Smooth muscle cell of the umbilical artery (primary cell): Measurements from ENCODE around the gene WDR87. TPM values are rescaled to one million over a fixed set of nuclear protein-coding genes. Genes with fewer than 3 reads are reported as not detected.

Source experiments
- total RNA-seq: library from RNA; depleted of rRNA; stranded (reverse); fragments of >200 nt; gene quantifications from 2 replicates; pipeline ENCODE4 v1.2.3, GENCODE V29; 2014

Gene WDR87
- not detected in 2 replicates for total RNA-seq

GRCh38 chr19:37905946-37906868 is at the start of gene WDR87:
WDR87 (minus strand) TSS chr19:37906594; CDS start chr19:37898239, 8,355 bp downstream.

DNA sequence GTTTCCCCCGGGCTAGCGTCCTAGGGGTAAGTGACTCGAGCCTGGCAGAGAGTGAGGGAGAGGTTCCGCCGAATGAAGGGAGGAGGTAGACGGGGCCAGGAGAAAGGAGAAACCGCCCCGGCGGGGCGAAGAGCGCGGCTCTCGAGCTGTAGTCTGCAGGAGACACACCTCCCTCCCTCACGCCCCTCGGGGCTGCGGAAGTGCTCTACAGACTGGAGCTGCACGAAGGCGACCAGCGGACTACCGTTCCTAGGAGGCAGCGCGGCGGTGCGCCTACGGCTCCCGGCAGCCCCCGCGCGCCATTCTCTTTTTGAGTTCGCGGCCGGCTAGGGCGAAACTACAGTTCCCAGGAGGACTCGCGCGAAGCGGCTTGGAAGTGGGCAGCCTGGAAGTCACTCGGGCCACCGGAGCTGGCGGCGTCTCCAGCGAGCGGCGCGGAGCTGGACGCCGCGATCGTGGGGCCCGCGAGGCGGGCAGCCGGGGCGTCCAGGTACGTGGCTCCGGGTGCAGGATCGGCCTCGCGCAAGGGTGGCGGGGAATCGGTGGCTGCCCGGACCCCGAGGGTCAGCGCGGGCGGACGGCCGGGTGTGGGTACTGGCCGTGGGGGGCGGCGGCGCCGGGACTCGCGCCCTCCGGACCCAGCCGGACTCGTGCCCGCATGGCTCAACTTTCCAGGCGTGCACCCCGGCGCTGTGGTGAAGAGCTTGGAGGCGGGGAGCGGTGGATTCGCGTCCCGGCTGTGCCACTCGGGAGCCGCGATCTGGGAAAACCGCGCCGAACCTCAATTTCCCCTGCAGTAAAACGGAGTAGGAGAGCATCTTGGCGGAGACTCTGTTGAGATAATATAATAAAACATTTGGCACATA is 708 bp upstream of the WDR87 start, which contains the start of gene SIPA1L3:
Gene SIPA1L3, plus strand, starts transcription at position 340 of the 866 bp plus-strand sequence. CDS start 174,358 bp downstream, outside the sequence.

Other genes with a start within 250 kb of the WDR87 start
- gene ZNF607, start 186.8 kb downstream of the WDR87 start, total RNA-seq: 5.8 and 5.9 TPM in 2 replicates
- gene ZNF573, start 127.0 kb downstream of the WDR87 start, total RNA-seq: 6.6 and 8.6 TPM in 2 replicates
- 8.3 and 26.8 TPM in 2 replicates for gene SIPA1L3, start 614 bp upstream of the WDR87 start, total RNA-seq